ENCODE results near the gene FRMD1. TPM values are rescaled to one million over a fixed set of nuclear protein-coding genes. Genes with fewer than 3 reads are reported as not detected.
A peak's percentile ranks its signal among the peaks of the same experiment; 100 is the strongest.

FRMD1 gene
- total RNA-seq, 1 donor from 2014 or later: 0.09 TPM

DNA sequence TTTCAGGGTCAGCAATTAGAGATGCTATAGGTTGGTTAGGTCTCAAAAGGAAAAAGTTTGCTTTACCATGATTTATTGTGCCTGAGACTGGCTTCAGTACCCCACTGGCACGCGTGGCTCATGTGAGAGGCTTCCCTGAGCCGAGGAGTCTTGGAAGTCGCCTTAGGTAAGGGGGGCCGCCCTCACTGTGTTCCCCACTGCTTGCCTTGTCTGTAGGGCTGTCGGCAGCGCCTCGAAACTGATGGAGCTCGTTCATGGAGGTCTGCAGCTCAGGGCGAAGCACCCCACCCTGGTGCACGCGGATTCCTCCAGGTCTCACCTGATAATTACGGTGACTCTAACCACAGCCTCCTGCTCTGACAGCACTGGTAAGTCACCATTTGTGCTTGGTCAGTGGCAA, 39.2 kb downstream of the FRMD1 start:
- intact Hi-C loops (cut with DNase I): no loop called here
- H3K4me1 ChIP-seq: no peaks in the 10 kb centered on the region
- H3K36me3 ChIP-seq: no peaks in the 10 kb centered on the region
- TF ChIP-seq, protein P1, sequence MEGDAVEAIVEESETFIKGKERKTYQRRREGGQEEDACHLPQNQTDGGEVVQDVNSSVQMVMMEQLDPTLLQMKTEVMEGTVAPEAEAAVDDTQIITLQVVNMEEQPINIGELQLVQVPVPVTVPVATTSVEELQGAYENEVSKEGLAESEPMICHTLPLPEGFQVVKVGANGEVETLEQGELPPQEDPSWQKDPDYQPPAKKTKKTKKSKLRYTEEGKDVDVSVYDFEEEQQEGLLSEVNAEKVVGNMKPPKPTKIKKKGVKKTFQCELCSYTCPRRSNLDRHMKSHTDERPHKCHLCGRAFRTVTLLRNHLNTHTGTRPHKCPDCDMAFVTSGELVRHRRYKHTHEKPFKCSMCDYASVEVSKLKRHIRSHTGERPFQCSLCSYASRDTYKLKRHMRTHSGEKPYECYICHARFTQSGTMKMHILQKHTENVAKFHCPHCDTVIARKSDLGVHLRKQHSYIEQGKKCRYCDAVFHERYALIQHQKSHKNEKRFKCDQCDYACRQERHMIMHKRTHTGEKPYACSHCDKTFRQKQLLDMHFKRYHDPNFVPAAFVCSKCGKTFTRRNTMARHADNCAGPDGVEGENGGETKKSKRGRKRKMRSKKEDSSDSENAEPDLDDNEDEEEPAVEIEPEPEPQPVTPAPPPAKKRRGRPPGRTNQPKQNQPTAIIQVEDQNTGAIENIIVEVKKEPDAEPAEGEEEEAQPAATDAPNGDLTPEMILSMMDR (IDR thresholded peaks at IDR 0.05): no peak
- no peak overlapping the region for H3K27ac ChIP-seq
- H3K9me3 ChIP-seq: peaks cover 14% of the 10 kb centered on the region
- peak; percentile 57 for DNase-seq
- no peaks in the 10 kb centered on the region for H3K27me3 ChIP-seq
- ATAC-seq: no peak
- no peak overlapping the region for H3K4me3 ChIP-seq

DNA sequence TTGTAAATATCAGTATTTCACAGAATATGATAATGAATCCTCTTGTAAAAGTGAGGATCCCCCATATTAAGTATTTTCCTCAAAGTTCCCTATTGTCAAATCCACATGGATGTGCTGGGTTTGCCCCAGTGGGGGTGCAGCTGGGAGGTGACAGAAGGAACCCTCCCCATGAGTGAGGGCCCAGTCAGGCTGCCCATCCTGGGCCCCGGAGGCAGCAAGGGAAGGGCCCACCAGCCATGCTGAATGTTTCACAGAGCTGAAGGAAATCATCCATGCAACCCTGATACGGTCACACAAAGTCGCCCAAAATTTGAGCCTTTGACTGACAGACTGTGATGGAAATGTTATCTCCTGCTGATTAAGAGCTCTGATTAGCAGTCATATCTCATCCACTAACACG, 39.7 kb downstream of the FRMD1 start:
- no peaks in the 10 kb centered on the region for H3K4me1 ChIP-seq
- no peak overlapping the region for H3K4me3 ChIP-seq
- peaks cover 14% of the 10 kb centered on the region for H3K9me3 ChIP-seq
- no peaks in the 10 kb centered on the region for H3K36me3 ChIP-seq
- TF ChIP-seq, protein P1 (IDR thresholded peaks at IDR 0.05): no peak
- H3K27ac ChIP-seq: no peak overlapping the region
- no peaks in the 10 kb centered on the region for H3K27me3 ChIP-seq
- no peak for ATAC-seq
- intact Hi-C loops (cut with DNase I): no loop called here
- no peak for DNase-seq

DNA sequence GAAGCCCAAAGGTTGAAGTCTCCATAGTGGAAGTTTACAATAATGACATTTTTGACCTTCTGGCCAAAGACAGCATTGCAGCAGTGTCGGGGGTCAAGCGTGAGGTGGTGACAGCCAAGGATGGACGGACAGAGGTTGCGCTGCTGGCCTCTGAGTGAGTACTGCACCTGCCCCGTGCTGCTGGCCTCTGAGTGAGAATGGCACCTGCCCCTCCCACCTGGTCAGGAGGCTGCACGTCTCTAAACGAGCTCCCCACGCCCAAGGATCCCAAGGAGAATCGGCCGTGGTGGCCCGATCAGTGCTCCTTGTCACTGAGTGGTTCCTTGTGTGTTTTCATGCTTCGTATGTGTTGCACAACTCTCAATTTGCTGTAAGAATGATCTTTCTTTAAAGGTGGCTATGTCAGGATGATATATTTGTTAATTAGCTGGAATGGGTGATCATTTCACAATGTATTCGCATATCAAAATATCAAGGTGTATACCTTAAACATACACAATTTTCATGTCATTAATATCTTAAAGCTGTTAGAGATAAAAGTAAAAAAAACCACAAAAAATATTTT, 40.4 kb downstream of the FRMD1 start:
- DNase-seq: no peak

DNA sequence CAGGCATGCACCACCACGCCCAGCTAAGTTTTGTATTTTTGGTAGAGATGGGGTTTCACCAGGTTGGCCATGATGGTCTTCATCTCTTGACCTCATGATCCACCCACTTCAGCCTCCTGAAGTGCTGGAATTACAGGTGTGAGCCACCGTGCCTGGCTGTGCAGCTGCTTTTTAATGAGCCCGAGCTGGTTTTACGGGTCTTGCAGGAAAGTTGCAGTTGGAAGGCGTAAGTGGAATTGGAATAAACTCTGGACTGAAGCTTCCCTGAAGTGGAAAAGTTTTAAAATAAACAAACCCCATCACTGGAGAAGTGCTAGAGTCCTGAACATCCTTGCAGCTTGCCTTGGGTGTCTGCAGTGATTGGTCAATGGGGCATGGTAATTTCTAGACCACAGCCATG, 41.2 kb downstream of the FRMD1 start:
- Histone ChIP-seq H3K9me3 (peaks cover 14% of the 10 kb centered on the region), H3K27me3 (no peaks in the 10 kb centered on the region), H3K27ac (no peak overlapping the region), H3K36me3 (no peaks in the 10 kb centered on the region), H3K4me3 (no peak overlapping the region), H3K4me1 (peaks cover 4% of the 10 kb centered on the region)
- TF ChIP-seq, protein P1 (IDR thresholded peaks at IDR 0.05): no peak
- ATAC-seq (no peak), DNase-seq (no peak)
- intact Hi-C loops (cut with DNase I): no loop called here

More for the DNA sequence above, 40.4 kb downstream of the FRMD1 start:
- intact Hi-C loops (cut with DNase I): no loop called here
- TF ChIP-seq, protein P1 (IDR thresholded peaks at IDR 0.05): no peak
- no peaks in the 10 kb centered on the region for H3K36me3 ChIP-seq
- H3K9me3 ChIP-seq: peaks cover 14% of the 10 kb centered on the region
- H3K27ac ChIP-seq: no peak overlapping the region
- H3K4me3 ChIP-seq: no peak overlapping the region
- H3K27me3 ChIP-seq: no peaks in the 10 kb centered on the region
- no peaks in the 10 kb centered on the region for H3K4me1 ChIP-seq
- ATAC-seq: no peak

DNA sequence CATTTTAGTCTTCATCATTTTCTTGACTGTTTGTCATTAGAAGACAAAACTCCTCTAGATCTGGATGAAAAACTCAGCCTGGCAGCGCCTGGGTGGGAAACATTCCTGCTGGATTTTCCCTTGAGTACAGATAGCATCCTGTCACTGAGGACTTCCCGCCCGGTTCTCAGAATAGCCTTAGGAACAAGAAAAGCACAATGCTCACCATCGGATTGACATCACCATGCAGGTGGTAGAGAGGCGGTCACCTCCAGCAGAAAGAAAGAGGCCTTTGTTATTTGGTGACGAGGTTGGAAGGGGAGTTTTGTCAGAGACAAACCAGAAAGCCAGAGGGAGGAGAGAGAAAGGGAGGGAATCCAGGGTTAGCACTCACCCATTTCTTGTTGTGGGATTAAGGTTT, 41.8 kb downstream of the FRMD1 start:
- TF ChIP-seq, protein P1 (IDR thresholded peaks at IDR 0.05): no peak
- DNase-seq: no peak
- H3K9me3 ChIP-seq: peaks cover 14% of the 10 kb centered on the region
- intact Hi-C loops (cut with DNase I): no loop called here
- H3K27me3 ChIP-seq: no peaks in the 10 kb centered on the region
- H3K27ac ChIP-seq: no peak overlapping the region
- no peak for ATAC-seq
- no peaks in the 10 kb centered on the region for H3K36me3 ChIP-seq
- H3K4me1 ChIP-seq: peaks cover 9% of the 10 kb centered on the region
- no peak overlapping the region for H3K4me3 ChIP-seq

Measured in upper lobe of right lung (tissue), 1 donor.